DMS 273 (cell line): Measurements from ENCODE around the gene CD96.
"Not testable (repeated sequence)": the region's sequence is repeated elsewhere in the genome, so short reads cannot be mapped to it uniquely, and the experiment has no call there.

Source experiments
- DNase-seq: peaks from one replicate; lab custom pipeline; 2025; ENCODE audit not compliant: unreplicated experiment; lab: John Stamatoyannopoulos, UW

CD96 gene

DNA sequence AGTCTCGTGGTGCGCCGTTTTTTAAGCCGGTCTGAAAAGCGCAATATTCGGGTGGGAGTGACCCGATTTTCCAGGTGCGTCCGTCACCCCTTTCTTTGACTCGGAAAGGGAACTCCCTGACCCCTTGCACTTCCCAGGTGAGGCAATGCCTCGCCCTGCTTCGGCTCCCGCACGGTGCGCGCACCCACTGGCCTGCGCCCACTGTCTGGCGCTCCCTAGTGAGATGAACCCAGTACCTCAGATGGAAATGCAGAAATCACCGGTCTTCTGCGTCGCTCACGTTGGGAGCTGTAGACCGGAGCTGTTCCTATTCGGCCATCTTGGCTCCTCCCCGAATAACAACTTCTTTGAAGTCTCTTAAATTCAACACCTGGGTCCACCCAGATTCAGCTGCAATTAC, 19.9 kb downstream of the CD96 start:
- not testable (repeated sequence) for DNase-seq

DNA sequence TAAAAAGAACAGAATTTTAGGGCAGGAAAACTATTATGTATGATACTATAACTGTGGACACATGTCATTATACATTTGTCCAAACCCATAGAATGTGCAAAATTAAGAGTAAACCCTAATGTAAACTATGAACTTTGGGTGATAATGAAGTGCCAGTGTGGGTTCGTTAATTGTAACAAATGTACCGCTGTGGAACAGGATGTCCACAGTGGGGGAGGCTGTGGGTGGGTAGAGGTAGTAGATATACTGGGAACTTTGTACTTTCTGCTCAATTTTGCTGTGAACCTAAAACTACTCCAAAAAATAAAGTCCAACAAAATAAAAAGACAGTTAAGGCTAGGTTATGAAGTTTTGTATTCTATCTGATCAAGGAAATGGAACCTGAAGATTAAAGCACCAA, 24.8 kb downstream of the CD96 start:
- DNase-seq: no peak

DNA sequence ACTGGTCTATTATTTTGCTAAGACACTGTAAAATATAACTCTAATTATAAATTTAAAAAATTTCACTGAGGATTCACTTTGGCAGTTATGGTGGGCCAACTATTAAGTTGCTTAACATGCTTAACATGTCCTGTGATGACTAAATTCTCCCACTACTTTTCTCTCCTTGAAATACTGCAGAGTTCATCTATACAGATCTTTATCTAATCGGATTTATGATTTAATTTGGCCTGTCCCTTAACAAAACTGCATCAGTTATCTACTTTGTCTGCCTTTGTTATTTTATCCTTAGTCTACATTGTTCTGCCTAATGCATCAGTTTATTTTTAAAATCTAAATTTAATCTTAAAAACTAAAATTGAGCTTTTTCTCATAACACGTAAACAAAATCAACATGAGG, 26.4 kb downstream of the CD96 start:
- no peak for DNase-seq

DNA sequence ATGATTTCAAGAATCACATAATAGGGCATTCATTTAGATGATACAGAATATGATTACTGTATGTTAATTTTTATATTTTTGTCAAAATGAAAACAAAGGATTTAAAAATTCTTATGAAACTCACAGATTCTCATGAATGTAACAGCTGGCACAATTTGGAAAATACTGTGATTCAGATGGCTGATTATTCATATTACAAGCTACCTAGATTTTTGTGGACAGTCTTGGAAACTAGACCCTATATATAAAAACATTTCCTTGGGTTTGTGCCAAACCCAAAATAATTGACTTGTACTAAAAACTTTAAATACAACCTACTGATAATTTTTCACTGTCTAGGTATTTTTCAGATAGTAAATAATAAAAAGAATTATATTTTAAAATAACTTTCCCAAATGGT, 26.9 kb downstream of the CD96 start:
- no peak for DNase-seq

DNA sequence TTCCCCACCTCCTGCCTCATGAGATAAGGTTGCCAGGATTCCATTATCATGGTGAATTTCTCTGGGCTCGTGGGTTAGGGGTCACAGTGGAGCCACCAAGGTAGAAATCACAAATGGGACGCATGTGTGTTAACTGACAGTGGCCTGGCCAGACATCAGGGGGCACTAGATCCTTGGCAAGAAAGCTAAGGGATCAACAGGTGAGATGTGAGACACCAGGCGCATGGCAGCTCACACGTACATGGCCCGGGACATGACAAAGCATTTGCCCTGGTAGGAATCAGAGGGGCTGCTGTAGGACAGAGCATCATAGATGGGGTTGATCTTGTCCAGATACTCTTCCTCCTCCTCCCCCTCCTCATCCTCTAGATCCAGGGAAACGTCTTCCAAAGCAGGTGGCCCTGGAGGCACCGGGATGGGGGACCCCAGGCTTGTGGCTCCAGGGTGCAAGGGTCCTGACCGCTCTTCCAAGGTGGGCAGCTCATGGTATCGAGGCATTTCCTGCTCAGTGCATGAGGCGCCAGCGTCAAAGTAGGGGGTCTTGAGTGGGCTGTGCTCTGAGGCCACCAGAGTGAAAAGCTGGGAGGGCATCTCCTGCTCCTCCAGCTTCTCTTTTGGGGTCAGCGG, 28.5 kb downstream of the CD96 start:
- no peak for DNase-seq

DNA sequence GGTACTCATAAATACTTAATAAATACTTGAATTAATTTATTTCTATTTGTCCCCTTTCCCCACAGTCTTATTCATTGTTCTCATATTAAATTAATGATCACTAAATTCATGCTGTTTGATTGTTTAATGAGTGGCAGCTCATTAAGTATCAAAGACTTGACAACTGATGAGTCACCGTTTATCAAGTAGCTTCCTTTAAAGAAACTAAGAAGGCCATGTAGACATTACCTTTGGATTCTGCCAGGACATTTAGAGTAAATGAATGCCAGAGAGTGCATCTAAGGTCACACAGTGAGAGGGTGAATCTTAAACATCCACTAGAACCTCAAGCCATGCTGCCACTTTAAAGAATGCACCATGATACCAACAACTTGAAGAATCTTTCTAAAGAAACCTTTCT, 29.3 kb downstream of the CD96 start:
- no peak for DNase-seq

DNA sequence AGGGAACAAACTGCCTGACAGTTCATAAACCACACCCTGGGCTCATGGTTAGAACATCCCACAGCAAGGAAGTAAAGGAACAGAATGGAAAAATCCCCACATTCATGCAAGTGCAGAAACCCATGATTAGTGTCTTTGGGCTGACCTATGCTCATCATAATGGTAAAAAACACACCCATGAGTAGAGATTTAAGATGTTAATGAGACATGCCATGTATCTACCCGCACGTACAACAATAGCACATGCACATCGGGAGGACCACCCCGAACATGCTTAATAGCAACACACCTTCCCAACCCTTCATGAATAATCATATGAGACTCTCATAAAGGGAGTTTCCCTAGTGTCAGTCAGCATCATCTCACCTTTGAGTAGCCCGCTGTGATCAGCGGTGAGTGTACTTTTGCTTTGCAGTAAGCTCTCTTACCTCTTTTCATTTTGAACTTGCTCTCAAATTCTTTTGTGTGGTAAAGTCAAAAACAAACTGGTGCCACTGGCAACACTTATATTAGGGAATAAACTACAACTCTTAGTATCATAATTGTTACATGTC, 30.0 kb downstream of the CD96 start:
- DNase-seq: no peak

DNA sequence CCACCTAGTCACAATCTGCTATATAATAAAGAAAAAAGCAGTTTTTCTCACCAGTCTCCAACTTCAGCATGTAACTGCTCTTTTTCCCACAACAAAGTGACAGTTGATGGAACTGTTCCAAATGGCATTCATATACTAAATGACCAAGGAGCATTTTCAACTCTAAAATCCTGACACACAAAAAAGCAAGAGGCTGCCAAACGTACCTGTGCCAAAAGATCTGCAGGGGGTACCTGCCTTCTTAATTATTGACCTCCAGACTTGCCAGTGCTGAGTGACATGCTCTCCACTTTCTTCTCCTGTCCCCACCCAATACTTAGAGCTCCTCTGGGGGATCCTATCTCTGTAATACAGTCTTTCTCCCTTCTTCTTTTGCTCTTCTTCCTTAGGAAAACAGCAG, 35.1 kb downstream of the CD96 start:
- DNase-seq: no peak

DNA sequence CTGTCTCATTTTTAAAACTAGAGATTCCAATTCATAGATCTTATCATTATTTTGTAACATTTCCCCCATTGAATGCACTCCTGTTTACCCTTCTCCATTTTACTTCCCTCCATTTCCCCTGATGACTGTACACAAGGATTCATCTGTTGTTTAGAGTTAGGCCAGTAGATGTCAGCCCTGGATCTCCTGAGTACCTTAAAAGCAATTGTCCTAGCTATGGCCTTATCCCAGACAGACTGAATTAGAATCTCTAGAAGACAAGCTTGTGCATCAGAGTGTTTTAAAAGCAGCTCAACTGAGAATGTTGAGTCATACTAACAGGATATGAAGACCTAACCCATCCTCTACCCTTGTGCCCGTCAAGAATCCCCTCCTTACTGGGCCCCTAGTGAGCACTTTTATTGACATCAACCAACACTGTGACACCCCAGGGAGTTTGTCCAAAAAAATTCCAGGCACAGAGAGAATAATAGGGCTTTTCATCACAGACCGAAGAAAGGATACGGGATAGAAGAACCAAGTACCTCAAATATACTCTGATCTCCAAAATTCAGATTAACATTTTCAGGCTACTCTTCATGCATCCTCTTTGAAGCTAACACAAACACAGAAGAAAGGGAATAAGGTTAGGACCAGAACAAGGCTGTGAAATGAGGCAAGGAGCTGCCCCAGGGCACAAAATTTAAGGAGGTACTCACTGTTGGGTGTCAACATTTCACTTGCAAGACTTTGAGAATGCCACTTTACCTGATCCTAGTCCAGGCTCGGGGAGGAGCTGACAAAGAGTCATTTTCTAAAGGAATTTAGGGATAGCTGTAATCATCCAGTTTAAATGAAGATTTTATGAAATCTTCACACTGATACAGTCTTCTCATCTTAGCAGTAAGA, 36.0 kb downstream of the CD96 start:
- DNase-seq: peak; percentile 60

DNA sequence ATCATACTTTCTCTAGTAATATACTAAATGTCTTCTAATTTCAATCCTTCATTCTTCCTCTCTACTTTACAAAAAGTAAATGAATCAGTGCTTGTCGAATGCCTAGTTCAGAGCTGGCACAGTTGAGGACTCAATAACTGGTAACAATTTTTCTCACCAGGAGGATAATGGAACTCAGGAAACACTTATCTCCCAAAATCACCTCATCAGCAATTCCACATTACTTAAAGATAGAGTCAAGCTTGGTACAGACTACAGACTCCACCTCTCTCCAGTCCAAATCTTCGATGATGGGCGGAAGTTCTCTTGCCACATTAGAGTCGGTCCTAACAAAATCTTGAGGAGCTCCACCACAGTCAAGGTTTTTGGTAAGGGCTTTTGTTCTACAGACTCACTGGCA, 36.9 kb downstream of the CD96 start:
- no peak for DNase-seq

DNA sequence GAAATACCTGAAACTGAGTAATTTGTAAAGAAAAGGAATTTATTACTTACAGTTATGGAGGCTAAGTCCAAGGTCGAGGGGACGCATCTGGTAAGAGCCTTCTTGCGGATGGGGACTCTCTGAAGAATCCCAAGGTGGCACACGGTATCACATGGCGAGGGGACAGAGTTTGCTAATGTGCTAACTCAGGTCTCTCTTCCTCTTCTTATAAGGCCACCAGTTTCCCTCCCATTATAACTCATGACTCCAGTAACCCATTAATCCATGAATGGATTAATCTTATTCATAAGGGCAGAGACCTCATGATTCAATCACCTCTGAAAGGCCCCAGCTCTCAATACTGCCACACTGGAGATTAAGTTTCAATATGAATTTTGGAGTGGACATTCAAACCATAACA, 37.5 kb downstream of the CD96 start:
- no peak for DNase-seq

DNA sequence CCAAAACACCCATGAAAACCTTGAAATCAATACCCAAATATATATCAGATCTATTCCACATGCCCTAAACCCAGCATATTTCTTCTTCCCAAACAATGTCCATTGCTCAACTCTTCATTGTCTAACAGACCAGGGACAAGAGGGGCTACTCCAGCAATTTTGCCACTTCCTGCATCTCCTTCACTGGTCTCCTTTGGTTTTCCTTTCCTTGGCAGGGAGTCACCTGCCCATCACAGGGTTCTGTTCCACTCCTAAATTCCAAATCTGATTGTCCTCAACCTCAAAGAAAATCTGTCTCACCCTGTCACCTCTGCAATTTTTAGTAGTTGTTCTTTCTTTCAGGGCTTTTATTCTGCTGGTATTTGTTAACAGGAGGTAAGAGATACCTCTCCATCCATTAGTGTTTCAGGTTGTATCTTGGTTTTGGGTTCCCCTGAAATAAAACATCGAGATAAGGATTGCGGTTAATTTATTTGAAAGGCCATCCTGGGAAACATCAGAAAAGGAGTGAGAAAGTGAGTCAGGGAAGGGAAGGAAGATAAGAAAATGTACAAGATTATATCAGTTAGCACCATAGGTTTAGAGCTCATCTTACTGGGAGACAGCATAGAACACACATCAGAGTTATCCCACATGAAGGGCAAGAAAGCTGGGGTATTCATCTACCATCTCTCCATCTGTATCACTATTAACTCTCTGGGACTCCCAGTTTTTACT, 39.6 kb downstream of the CD96 start:
- DNase-seq: no peak

DNA sequence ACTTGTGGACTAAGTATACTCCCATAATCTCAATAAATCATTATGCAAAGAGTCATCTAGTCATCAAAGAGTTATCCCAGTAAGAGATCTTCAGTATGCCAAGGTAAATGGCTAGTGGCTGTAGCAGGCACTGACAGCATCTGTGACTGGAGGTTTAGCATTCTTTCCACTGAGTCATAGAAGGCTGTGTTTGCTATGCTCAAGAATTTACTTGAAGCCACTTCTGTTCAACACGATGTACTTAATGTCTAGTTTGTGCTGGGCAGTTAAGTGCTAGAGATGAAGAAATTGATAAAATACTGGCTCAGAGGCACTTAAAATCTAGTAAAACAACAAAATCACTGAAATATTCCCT, 40.1 kb downstream of the CD96 start:
- no peak for DNase-seq

DNA sequence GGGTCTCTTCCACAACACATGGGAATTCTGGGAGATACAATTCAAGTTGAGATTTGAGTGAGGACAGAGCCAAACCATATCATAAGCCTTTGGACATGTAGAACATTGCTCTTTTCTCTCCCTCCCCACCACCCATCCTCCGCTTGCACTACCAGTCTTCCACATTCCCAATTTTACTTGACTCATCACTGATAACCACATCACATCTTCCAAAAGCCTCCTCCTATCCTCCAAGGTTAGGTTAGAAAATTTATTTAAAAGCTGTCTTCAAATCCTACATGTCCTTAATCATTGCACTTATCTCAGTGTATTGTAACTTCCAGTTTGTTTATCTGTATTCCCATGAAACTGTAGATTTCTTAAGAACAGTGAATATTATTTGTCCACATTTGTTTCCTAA, 42.7 kb downstream of the CD96 start:
- DNase-seq: no peak

DNA sequence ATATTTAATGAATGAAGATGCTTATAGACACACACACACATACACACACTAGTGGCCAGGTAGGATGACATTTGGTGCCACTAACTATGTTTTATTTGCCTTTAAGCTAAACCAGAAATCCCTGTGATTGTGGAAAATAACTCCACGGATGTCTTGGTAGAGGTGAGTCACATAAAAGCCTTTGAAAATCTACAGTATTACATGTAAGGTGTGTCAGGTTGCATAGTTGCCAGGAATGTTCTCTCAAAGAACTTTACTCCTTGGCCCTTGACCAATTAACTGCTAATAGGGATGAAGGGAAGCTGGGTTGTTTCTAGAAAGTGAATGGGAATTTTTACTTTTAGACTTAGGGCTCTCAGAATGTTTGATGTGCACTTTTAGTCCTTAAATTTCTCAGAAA, 43.2 kb downstream of the CD96 start:
- no peak for DNase-seq

DNA sequence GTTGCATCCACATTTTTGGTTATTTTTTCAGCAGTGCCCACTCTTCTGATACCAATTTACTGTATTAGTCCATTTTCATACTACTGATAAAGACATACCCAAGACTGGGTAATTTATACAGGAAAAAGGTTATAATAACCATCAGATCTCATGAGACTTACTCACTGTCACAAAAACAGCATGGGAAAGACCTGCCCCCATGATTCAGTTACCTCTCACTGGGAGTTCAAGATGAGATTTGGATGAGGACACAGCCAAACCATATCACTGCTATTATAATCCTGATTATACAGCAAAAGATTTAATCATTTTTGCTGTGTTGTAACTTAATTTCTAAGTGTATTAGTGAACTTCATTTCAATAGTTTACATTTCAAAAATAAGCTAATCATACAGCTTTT, 46.5 kb downstream of the CD96 start:
- no peak for DNase-seq

DNA sequence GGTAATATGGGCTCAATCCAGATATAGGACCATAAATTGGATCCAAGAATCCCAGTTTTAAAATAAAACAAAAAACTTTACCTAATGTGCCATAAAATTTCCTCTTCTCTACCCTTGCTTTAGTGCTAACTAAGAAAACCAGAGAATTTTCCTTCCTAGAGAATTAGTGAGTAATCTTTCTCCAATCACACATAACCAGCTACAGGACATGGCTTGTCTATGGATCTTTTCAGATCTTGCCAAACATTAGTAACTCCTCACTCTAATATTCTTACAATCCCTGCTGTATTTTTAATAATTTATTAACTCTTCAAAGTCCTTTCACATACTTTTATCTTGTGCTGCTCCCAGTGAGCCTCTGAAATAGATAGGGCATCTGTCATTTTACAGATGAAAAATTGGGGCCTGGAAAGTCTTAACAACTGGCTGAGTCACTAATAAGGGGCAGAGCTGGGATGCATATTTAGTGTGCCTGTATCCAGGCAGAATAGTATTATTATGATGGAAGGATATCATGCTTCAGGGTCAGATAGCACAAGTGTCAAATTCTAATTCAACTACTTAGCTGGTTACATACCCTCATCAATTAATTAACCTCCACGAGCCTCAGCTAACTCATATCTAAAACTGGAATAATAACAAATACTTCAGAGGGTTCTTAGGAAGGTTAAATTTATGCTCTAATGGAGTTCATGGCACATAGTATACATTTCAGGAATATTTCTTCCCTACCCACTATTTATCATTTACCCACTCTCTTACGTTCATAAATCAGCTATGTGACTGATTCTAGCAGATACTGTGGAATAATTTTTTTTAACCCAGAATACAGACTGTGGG, 47.5 kb downstream of the CD96 start:
- no peak for DNase-seq

DNA sequence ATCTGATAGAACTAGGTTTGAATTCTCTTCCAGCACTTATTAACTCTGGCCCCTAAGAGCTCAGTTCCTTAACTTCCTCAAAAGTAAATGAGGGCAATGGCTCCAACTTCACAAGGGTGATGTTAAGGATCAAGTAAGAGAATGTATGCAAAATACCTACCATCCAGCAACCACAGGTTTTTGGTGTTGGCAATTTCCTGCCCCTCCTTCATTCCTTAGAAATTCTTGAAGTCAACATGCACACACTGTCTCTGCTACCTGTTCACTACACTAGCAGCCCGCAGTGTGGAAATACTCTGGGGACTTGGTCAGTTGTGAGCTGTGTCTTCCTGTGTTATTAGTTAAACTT, 48.1 kb downstream of the CD96 start:
- no peak for DNase-seq

DNA sequence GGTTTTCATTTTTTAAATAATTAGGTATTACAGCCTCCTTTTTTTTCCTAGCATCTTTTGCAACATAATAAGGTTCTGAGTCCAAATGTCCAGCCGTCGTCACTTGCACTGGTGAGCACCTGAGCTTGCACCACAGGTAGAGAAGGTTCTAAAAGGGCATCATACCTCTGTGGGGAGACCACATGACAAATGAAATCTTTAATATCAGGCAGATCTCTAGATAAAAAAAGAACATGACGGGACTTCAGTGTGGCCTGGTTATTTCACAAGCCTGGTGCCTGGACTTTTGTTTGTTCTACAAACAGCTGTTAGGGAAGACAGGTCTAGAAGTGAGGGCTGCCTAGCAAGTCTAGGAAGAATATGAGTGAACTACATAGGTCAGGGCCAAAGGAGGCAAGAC, 49.6 kb downstream of the CD96 start:
- DNase-seq: no peak

DNA sequence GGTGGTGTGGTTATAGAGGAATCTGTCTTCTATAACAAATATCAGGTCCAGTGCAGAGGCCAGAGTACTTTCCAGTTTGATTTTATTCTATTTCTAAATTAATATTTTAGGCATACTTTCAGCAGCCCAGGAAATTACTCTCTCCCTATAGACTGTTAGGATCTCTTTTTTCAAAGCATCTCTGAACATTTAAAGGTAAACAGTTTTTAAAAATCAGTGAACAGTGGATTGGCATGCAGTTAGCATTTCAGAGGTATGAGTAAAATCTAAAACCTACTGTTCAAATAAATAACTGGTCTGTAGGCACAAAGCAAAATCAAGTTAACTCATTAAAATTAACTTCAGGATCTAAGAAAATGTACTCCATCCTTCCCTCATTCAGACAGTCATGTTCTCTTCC, 50.1 kb downstream of the CD96 start:
- DNase-seq: no peak

DNA sequence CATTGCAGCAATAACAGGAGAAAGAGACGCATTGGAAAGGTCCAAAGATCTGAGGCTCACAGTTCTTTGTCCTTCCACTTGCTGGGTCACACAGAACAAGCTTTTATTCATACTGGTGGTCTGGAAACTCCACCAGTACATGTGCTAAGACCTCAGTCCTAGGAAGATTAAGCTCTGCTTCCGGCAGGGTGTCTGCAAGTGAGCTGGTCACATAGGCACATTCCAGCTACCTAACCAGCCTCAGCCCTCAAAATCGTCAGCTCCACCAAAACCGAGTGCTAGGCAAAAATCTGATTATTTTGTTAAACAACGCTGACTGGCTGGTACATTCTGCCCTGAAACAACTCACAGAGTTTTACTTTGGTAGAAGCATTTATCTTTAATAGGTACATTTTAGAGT, 50.9 kb downstream of the CD96 start:
- DNase-seq: no peak
